Spleen (tissue), 11 donors: ENCODE results near the gene DEPP1. TPM values are rescaled to one million over a fixed set of nuclear protein-coding genes. Genes with fewer than 3 reads are reported as not detected.

Experiments used
- DNase-seq: peaks from one replicate; pipeline ENCODE4 v3.0.0-alpha.2; 2020
- H3K27ac ChIP-seq, 8 donors: fragments of 200-600 bp; sonication (generic) in 7 of 8; 1 replicate in 4 of 8; 2 replicates in 4 of 8; pipeline versions ENCODE4 v1.5.0 to v1.8.0; 2016 to 2021; ENCODE audit warnings: inconsistent platforms in 4 of 8, mild to moderate bottlenecking in 4 of 8, moderate library complexity in 1 of 8
- H3K27me3 ChIP-seq, 7 donors: fragments of 200-600 bp; sonication (generic) in 6 of 7; replicated peaks in 1 of 7; 1 replicate in 4 of 7; 2 replicates in 3 of 7; pipeline versions ENCODE4 v1.5.0 to v1.8.0; 2016 to 2021; ENCODE audit warnings: inconsistent platforms in 3 of 7, mild to moderate bottlenecking in 1 of 7
- H3K36me3 ChIP-seq, 6 donors: fragments of 200-600 bp; sonication (generic) in 5 of 6; 1 replicate in 4 of 6; 2 replicates in 2 of 6; pipeline versions ENCODE4 v1.5.0 to v1.8.0; 2016 to 2021; ENCODE audit warnings: inconsistent platforms in 2 of 6
- H3K4me1 ChIP-seq, 6 donors: fragments of 200-600 bp; sonication (generic) in 5 of 6; 1 replicate in 3 of 6; 2 replicates in 3 of 6; pipeline versions ENCODE4 v1.5.0 to v1.8.0; 2016 to 2021; ENCODE audit warnings: inconsistent platforms in 3 of 6
- H3K4me3 ChIP-seq, 8 donors: fragments of 200-600 bp; sonication (generic) in 7 of 8; 1 replicate in 4 of 8; 2 replicates in 4 of 8; pipeline versions ENCODE4 v1.5.0 to v1.8.0; 2016 to 2021; ENCODE audit warnings: inconsistent platforms in 4 of 8, mild to moderate bottlenecking in 4 of 8, moderate library complexity in 2 of 8
- H3K9me3 ChIP-seq, 8 donors: fragments of 200-600 bp; sonication (generic) in 7 of 8; 1 replicate in 4 of 8; 2 replicates in 4 of 8; pipeline versions ENCODE4 v1.5.0 to v1.8.0; 2016 to 2021; ENCODE audit warnings: inconsistent platforms in 4 of 8
- CTCF ChIP-seq, 11 experiments: fragments of 200-600 bp in 7 of 11; fragments of 450-650 bp in 4 of 11; sonication (generic) in 4 of 11; IDR thresholded peaks in 8 of 11; conservative IDR thresholded peaks in 3 of 11; 1 replicate in 7 of 11; 2 replicates in 4 of 11; pipeline versions ENCODE4 v1.4.0 to v1.8.0; 2016 to 2021; ENCODE audit warnings: antibody characterized with exemption in 11 of 11, inconsistent platforms in 4 of 11, mild to moderate bottlenecking in 1 of 11
- POLR2A ChIP-seq, 3 donors: fragments of 450-650 bp; IDR thresholded peaks; one replicate each; pipeline ENCODE4 v1.5.1; 2017; ENCODE audit warnings: antibody characterized with exemption in 3 of 3, mild to moderate bottlenecking in 1 of 3
- POLR2AphosphoS5 ChIP-seq, 3 donors: sonication (generic); formaldehyde crosslinking; IDR thresholded peaks; one replicate each; pipeline ENCODE4 v1.5.1; 2017; ENCODE audit warnings: antibody characterized with exemption in 3 of 3
- WGBS, 5 donors: extraction: QIAGEN DNeasy Blood & Tissue Kit in 3 of 5; methylation state at CpG; one replicate each; pipeline versions ENCODE4 v1.1.5 to v1.1.7; 2013 to 2018; 5-methylcytosine and 5-hydroxymethylcytosine counted together
- intact Hi-C: fragments of 100-400 bp; cut with DNase I; formaldehyde crosslinking; loops from one replicate; pipeline ENCODE4 v1.15.0; 2023; ENCODE audit warnings: low total_unique reads
- polyA plus RNA-seq, 3 donors: library from polyadenylated mRNA; stranded (reverse); fragments of 200-250 nt; gene quantifications; one replicate each; pipeline ENCODE4 v1.2.1, GENCODE V29; 2013
- total RNA-seq, 7 donors: library from RNA; depleted of rRNA in 3 of 7; stranded (reverse); fragments of >200 nt in 3 of 7; fragmentation: NEBNext Ultra II Directional in 4 of 7; extraction: Animal tissue kit (Norgen Biotek cat#: 25700) in 4 of 7; gene quantifications; one replicate each; pipeline versions ENCODE4 v1.1.0 to v1.2.1, GENCODE V29; 2016 to 2021
- donor health status: healthy with polysubstance abuse.
- donor health status: DM: no; HTN: no; CAD: no; lungs with moderate emphysema.
- donor health status: DM: no; HTN: no; CAD: no.
- donor health status: Bipolar disorder and iron deficiency.
- donor health status: healthy.
- donor health status: DM: no; HTN: no; CAD: no.
- donor health status: DM: yes; HTN: yes; CAD: no.

DEPP1 gene
- total and polyA plus RNA-seq, 10 donors: 9.5 to 90.1 (median 18.4) TPM

- Histone ChIP-seq H3K27ac (peak overlapping the region; percentile 6 to 93 (median 78)), H3K4me3 (no peak overlapping the region), H3K9me3 (no peaks in the 10 kb centered on the region), H3K27me3 (no peaks in the 10 kb centered on the region), H3K36me3 (peaks cover 0 to 24% (median 0%) of the 10 kb centered on the region in 6 donors), H3K4me1 (peaks cover 38 to 100% (median 75%) of the 10 kb centered on the region in 6 donors)
- intact Hi-C loops: no loop called here
- DNase-seq: peak; percentile 68
- no peak for TF ChIP-seq POLR2A (IDR thresholded peaks at IDR 0.05)
- TF ChIP-seq CTCF (IDR thresholded peaks at IDR 0.05 in 8 of 11, conservative IDR thresholded peaks at IDR 0.05 in 3 of 11): peak in 3 of 11 experiments; percentile 13 to 31 (median 22)
- no peak for TF ChIP-seq POLR2AphosphoS5 (IDR thresholded peaks at IDR 0.05)
- WGBS, 5 donors: 82 to 88% (median 85%) methylated on average over 5 to 8 of the region's 8 CpGs
Observed at GRCh38 chr10:44966816-44967509, 11.6 kb downstream of the DEPP1 start.

- no peaks in the 10 kb centered on the region for H3K9me3 ChIP-seq
- peaks cover 38 to 100% (median 78%) of the 10 kb centered on the region in 6 donors for H3K4me1 ChIP-seq
- intact Hi-C loops: no loop called here
- peak overlapping the region in 7 of 8 donors; percentile 29 to 93 (median 85) for H3K27ac ChIP-seq
- DNase-seq: peak; percentile 49
- WGBS, 5 donors: 50 to 64% (median 57%) methylated on average over 8 of the region's 8 CpGs
- H3K27me3 ChIP-seq: no peaks in the 10 kb centered on the region
- no peak overlapping the region for H3K4me3 ChIP-seq
- peaks cover 0 to 17% (median 0%) of the 10 kb centered on the region in 6 donors for H3K36me3 ChIP-seq
- no peak for TF ChIP-seq CTCF (IDR thresholded peaks at IDR 0.05 in 8 of 11, conservative IDR thresholded peaks at IDR 0.05 in 3 of 11)
- no peak for TF ChIP-seq POLR2AphosphoS5 (IDR thresholded peaks at IDR 0.05)
- TF ChIP-seq POLR2A (IDR thresholded peaks at IDR 0.05): no peak
Observed at GRCh38 chr10:44966129-44966815, 12.3 kb downstream of the DEPP1 start.

DNA sequence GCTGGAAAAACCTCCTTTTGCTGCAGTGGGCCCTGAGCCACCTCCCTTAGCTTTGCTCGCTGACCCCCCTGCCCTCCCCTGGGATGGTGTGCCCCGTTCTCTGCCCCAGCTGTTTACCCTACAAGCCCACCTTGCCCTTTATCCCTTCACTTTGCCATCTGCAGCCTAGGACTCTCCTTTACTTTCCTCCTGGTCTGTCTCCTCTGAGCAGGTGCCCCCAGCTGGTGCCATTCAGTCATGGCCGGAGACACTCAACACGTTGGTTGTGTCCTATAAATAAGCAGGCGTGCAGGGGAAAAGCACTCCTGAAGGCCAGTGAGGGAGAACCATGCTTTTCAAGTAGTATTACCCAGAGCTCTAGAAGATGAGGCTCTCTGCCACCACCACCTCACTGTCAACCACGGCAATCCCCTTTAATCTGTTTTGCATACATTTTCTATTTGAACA lies 12.9 kb downstream of the DEPP1 start:
- peak overlapping the region in 5 of 8 donors; percentile 67 to 93 (median 91) for H3K27ac ChIP-seq

More for the DNA sequence above, 12.9 kb downstream of the DEPP1 start:
- intact Hi-C loops: no loop called here
- H3K36me3 ChIP-seq: peaks cover 0 to 11% (median 0%) of the 10 kb centered on the region in 6 donors
- TF ChIP-seq POLR2A (IDR thresholded peaks at IDR 0.05) (no peak), POLR2AphosphoS5 (IDR thresholded peaks at IDR 0.05) (no peak), CTCF (IDR thresholded peaks at IDR 0.05 in 8 of 11, conservative IDR thresholded peaks at IDR 0.05 in 3 of 11) (no peak)
- no peaks in the 10 kb centered on the region for H3K27me3 ChIP-seq
- no peak overlapping the region for H3K4me3 ChIP-seq
- 73 to 82% (median 79%) methylated on average over 6 of the region's 6 CpGs for WGBS, 5 donors
- DNase-seq: peak; percentile 51
- no peaks in the 10 kb centered on the region for H3K9me3 ChIP-seq
- H3K4me1 ChIP-seq: peaks cover 38 to 100% (median 81%) of the 10 kb centered on the region in 6 donors
